ENCODE results near the gene OTUD3. TPM values are rescaled to one million over a fixed set of nuclear protein-coding genes. Genes with fewer than 3 reads are reported as not detected.

OTUD3 gene
- total and polyA plus RNA-seq, 2 of the 13 experiments (the other 11 are each of a cell fraction or from before 2014, with no cell fraction given), result 5.2 to 7.5 TPM

DNA sequence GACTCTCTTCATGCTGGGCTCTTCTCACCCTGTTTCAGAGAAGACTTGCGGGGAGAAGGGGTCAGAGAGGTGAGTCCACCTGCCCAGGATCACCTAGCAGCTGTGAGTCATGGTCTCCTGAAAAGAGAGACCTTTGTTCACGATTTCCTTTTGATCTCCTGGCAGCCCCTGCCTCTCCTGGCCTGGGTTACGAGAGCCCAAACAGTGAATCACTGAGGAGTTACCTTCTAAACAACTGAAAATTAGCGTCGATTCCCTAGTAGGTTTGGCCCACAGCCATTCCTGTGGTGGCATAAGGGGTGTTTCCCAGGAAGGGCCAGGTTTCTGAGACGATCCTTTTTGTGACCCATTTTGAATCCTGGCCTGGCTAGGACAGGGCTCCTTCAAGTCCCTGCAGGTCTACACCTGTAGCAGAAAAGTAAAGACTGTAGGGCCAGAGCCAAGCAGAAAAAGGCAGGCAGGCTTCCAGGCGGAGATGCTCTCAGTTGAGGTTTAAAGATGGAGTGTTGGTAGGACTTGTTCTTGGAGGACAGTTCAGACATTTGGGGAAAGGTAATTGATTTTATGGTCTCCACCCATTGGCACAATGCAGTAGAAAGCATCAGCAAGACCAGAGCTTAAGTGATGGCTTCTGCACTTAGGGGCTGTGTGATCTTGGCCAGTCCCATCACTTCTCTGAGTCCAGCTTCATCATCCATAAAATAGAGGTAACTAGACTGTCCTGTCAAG is 43.3 kb downstream of the OTUD3 start (continued):
- TF ChIP-seq HDAC1 (CRISPR knock-in tag; IDR thresholded peaks at IDR 0.05) (peak; percentile 56; the same call in 1 of the 2 replicates), ZNF775 (CRISPR knock-in tag; IDR thresholded peaks at IDR 0.05; ENCODE audit: borderline replicate concordance) (no peak), SATB2 (CRISPR knock-in tag; IDR thresholded peaks at IDR 0.05) (no peak), YEATS2 (CRISPR knock-in tag; IDR thresholded peaks at IDR 0.05; ENCODE audit: borderline replicate concordance) (peak; percentile 16; the same call in 1 of the 2 replicates), HNF4G (IDR thresholded peaks at IDR 0.05; ENCODE audit: borderline replicate concordance, low read depth, low read length) (peak; percentile 42; the same call in 1 of the 2 replicates), HNF4G (CRISPR knock-in tag; IDR thresholded peaks at IDR 0.05; ENCODE audit: borderline replicate concordance, low read depth) (peak; percentile 41; the same call in 1 of the 2 replicates), AGO2 (optimal IDR thresholded peaks at IDR 0.05; ENCODE audit: low read depth, low read length) (no peak), RFXANK (CRISPR knock-in tag; IDR thresholded peaks at IDR 0.05) (no peak), MATR3 (CRISPR knock-in tag; IDR thresholded peaks at IDR 0.05) (no peak), ERF (CRISPR knock-in tag; IDR thresholded peaks at IDR 0.05) (peak; percentile 66; the same call in 1 of the 2 replicates), CHD2 (IDR thresholded peaks at IDR 0.05; ENCODE audit: low read depth, low read length) (no peak), ZKSCAN1 (IDR thresholded peaks at IDR 0.05; ENCODE audit: low read length) (no peak), ZNF629 (CRISPR knock-in tag; conservative IDR thresholded peaks at IDR 0.05) (no peak), ZNF761 (CRISPR knock-in tag; conservative IDR thresholded peaks at IDR 0.05) (0 out of 2 replicates have a peak, but pooled peaks have one; percentile 30), PTBP1 (IDR thresholded peaks at IDR 0.05; ENCODE audit: low read depth, low read length, poor library complexity, severe bottlenecking) (no peak), TRIM24 (CRISPR knock-in tag; IDR thresholded peaks at IDR 0.05) (no peak), NCOA5 (CRISPR knock-in tag; IDR thresholded peaks at IDR 0.05) (no peak)
- TF ChIP-seq, protein P1, sequence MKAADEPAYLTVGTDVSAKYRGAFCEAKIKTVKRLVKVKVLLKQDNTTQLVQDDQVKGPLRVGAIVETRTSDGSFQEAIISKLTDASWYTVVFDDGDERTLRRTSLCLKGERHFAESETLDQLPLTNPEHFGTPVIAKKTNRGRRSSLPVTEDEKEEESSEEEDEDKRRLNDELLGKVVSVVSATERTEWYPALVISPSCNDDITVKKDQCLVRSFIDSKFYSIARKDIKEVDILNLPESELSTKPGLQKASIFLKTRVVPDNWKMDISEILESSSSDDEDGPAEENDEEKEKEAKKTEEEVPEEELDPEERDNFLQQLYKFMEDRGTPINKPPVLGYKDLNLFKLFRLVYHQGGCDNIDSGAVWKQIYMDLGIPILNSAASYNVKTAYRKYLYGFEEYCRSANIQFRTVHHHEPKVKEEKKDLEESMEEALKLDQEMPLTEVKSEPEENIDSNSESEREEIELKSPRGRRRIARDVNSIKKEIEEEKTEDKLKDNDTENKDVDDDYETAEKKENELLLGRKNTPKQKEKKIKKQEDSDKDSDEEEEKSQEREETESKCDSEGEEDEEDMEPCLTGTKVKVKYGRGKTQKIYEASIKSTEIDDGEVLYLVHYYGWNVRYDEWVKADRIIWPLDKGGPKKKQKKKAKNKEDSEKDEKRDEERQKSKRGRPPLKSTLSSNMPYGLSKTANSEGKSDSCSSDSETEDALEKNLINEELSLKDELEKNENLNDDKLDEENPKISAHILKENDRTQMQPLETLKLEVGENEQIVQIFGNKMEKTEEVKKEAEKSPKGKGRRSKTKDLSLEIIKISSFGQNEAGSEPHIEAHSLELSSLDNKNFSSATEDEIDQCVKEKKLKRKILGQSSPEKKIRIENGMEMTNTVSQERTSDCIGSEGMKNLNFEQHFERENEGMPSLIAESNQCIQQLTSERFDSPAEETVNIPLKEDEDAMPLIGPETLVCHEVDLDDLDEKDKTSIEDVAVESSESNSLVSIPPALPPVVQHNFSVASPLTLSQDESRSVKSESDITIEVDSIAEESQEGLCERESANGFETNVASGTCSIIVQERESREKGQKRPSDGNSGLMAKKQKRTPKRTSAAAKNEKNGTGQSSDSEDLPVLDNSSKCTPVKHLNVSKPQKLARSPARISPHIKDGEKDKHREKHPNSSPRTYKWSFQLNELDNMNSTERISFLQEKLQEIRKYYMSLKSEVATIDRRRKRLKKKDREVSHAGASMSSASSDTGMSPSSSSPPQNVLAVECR (CRISPR knock-in tag; IDR thresholded peaks at IDR 0.05; ENCODE audit: borderline replicate concordance), result peak; percentile 17; the same call in 1 of the 2 replicates
- TF ChIP-seq, protein P2, sequence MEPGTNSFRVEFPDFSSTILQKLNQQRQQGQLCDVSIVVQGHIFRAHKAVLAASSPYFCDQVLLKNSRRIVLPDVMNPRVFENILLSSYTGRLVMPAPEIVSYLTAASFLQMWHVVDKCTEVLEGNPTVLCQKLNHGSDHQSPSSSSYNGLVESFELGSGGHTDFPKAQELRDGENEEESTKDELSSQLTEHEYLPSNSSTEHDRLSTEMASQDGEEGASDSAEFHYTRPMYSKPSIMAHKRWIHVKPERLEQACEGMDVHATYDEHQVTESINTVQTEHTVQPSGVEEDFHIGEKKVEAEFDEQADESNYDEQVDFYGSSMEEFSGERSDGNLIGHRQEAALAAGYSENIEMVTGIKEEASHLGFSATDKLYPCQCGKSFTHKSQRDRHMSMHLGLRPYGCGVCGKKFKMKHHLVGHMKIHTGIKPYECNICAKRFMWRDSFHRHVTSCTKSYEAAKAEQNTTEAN (CRISPR knock-in tag; conservative IDR thresholded peaks at IDR 0.05), result no peak
- TF ChIP-seq, protein P3, sequence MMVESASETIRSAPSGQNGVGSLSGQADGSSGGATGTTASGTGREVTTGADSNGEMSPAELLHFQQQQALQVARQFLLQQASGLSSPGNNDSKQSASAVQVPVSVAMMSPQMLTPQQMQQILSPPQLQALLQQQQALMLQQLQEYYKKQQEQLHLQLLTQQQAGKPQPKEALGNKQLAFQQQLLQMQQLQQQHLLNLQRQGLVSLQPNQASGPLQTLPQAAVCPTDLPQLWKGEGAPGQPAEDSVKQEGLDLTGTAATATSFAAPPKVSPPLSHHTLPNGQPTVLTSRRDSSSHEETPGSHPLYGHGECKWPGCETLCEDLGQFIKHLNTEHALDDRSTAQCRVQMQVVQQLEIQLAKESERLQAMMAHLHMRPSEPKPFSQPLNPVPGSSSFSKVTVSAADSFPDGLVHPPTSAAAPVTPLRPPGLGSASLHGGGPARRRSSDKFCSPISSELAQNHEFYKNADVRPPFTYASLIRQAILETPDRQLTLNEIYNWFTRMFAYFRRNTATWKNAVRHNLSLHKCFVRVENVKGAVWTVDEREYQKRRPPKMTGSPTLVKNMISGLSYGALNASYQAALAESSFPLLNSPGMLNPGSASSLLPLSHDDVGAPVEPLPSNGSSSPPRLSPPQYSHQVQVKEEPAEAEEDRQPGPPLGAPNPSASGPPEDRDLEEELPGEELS (CRISPR knock-in tag; IDR thresholded peaks at IDR 0.05), result peak; percentile 82
- TF ChIP-seq, protein P4, sequence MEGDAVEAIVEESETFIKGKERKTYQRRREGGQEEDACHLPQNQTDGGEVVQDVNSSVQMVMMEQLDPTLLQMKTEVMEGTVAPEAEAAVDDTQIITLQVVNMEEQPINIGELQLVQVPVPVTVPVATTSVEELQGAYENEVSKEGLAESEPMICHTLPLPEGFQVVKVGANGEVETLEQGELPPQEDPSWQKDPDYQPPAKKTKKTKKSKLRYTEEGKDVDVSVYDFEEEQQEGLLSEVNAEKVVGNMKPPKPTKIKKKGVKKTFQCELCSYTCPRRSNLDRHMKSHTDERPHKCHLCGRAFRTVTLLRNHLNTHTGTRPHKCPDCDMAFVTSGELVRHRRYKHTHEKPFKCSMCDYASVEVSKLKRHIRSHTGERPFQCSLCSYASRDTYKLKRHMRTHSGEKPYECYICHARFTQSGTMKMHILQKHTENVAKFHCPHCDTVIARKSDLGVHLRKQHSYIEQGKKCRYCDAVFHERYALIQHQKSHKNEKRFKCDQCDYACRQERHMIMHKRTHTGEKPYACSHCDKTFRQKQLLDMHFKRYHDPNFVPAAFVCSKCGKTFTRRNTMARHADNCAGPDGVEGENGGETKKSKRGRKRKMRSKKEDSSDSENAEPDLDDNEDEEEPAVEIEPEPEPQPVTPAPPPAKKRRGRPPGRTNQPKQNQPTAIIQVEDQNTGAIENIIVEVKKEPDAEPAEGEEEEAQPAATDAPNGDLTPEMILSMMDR (CRISPR knock-in tag; IDR thresholded peaks at IDR 0.05), result no peak
